Occipital lobe (tissue), 2 donors: ENCODE measurements around the gene FAM228B. TPM values are rescaled to one million over a fixed set of nuclear protein-coding genes. Genes with fewer than 3 reads are reported as not detected.
"Not testable (repeated sequence)": the region's sequence is repeated elsewhere in the genome, so short reads cannot be mapped to it uniquely, and the experiment has no call there.

Source experiments
- DNase-seq: peaks from one replicate; lab custom pipeline; 2025; lab: John Stamatoyannopoulos, UW
- total RNA-seq: library from RNA; depleted of rRNA; stranded (reverse); fragments of >200 nt; gene quantifications from one replicate; pipeline ENCODE4 v1.2.3, GENCODE V29; 2014

FAM228B gene
- 109 TPM for total RNA-seq

GRCh38 chr2:24123195-24123921 is at the start of gene FAM228B, which contains the start of gene PFN4:
TSS of gene FAM228B (plus strand) at chr2:24123469. CDS start at chr2:24124362, 893 bp downstream.
TSS of gene PFN4 (minus strand) at chr2:24123334. CDS start at chr2:24122535, 799 bp downstream.
- DNase-seq: peak; percentile 89

DNA sequence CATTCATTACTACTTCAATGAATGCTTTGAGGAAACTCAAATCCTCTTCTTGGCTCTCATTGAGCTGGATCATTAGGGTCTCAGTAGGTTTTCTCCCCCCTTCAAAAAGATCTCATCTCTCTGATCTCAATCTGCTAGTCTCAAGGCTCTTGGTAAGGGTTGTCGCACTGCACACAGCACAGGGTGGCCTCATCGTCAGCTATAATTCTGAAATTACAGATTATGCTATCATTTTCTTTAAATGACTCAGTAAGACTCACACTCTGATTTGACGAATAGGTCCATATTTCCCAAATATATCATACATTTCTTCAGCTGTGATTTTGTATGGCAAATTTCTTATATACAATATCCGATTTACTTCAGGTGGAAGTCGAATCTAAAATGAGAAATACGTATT is 49.5 kb upstream of the FAM228B start:
- DNase-seq: no peak

GRCh38 chr2:24075259-24075658 is 48.0 kb upstream of the FAM228B start:
- no peak for DNase-seq

DNA sequence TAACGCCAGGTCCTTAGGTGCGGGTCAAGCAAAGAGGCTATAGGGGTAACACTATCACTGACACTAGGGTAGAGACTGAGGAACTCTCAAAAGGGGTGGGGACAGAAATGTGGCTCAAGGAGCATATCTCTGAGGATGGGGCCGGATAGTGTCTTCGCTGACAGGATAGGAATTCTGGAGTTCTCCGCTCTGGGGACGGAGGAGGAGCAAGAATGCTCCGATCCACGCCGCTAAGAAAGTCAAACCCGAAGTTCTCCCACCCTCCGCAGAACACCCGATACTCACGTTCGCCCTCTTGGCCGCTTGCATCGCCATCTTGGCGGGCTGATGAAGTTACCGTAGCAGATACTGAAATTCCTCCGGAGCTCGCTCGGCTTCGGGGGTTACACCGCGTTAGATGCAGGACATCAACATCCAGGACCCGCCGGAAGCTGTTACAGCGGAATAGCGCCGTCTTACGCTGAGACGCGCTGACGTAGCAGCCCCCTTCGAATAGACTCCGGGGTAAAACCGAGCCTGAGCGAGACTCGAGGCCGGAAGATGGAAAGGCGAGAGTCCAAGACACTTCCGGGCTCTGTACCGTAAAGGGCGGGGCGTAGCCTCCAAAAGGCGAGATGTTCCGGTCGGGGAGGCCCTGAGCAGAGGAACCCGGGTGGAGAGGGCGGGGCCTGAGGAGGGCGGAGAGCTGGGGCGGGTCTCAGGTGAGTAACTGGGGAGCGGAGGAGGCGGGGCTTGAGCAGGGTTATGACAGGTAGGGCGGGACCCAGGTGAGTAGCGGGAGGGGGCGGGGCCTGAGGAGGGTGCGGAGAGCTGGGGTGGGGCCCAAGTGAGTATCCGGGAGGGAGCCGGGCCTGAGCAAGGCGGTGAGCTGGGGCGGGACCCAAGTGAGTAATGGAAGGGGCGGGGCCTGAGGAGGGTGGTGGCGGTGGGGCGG is 47.1 kb upstream of the FAM228B start, which contains the start of gene SF3B6:
Gene SF3B6 (minus strand): TSS at position 412 of the 934 bp plus-strand sequence. CDS start 97 bp downstream, at position 315.
- DNase-seq: peak; percentile 98

GRCh38 chr2:24076849-24077534 is 46.3 kb upstream of the FAM228B start:
- no peak for DNase-seq

DNA sequence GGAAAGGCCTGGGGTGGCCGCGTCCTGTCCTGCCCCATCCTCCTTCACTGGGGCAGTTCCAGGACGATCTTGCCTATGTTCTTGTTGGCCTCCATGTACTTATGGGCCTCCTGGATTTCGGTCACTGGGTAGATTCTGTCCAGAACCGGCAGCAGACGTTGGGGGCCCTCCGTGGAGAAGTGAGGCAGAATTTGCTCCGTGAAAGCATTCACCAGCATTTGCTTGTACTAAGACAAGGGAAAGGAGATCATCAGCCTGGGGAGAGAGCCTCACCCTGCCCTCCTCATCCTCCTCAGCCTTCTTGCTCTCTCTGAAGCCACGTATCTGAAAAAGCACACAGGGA is 45.8 kb upstream of the FAM228B start:
- DNase-seq: no peak

DNA sequence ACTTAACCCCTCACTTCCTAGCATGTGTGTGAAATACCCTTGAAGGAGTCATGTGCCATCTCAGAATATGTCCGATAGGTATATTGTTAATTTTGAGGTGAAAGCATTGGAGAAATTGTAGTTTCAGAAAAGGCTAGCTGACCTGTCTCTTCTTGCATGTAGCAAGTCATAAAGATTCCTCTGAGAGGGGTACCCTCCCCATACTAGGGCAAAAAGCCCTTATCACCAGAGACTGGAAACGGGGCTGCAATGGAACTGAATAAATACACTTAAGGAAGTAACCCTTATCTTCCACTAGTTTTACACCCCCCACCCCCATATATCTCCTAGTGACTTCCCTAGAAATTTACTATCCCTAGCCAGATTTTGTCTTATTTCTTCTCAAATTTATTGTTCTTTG is 45.4 kb upstream of the FAM228B start:
- DNase-seq: no peak

GRCh38 chr2:24080701-24081100 is 42.6 kb upstream of the FAM228B start:
- DNase-seq: no peak

GRCh38 chr2:24082787-24083566 is 40.3 kb upstream of the FAM228B start:
- DNase-seq: no peak

GRCh38 chr2:24083567-24084385 is 39.5 kb upstream of the FAM228B start:
- DNase-seq: no peak

- DNase-seq: peak; percentile 68
Observed at GRCh38 chr2:24084386-24085199, 38.7 kb upstream of the FAM228B start, which contains the start of gene TP53I3. TSS of gene TP53I3 (minus strand) at chr2:24084834. CDS start at chr2:24084326, 508 bp downstream.

- DNase-seq: no peak
Observed at GRCh38 chr2:24085200-24085489, 38.1 kb upstream of the FAM228B start.

- DNase-seq: no peak
Observed at GRCh38 chr2:24086241-24086640, 37.0 kb upstream of the FAM228B start.

GRCh38 chr2:24087032-24087431 is 36.2 kb upstream of the FAM228B start:
- DNase-seq: no peak

DNA sequence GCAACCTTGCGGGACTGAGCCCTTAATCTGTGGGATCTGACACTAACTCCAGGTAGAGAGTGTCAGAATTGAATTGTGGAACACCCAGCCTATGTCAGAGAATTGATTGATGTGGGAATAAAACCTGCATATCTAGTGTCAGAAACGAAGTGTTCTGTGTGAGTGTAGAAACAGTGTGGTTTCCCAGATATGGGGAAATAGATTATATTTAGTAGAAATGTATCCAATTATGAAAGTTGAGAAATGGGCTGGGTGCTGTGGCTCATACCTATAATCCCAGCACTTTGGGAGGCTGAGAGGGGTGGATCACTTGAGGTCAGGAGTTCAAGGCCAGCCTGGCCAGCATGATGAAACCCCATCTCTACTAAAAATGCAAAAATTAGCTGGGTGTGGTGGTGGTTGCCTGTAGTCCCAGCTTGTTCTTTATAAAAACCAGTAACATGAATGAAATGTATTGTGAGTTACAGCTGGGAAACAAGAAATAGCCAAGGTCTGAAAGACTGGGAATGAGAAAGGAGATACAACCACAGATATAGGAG is 34.4 kb upstream of the FAM228B start:
- no peak for DNase-seq

- DNase-seq: not testable (repeated sequence)
Observed at GRCh38 chr2:24093270-24093669, 30.0 kb upstream of the FAM228B start.

DNA sequence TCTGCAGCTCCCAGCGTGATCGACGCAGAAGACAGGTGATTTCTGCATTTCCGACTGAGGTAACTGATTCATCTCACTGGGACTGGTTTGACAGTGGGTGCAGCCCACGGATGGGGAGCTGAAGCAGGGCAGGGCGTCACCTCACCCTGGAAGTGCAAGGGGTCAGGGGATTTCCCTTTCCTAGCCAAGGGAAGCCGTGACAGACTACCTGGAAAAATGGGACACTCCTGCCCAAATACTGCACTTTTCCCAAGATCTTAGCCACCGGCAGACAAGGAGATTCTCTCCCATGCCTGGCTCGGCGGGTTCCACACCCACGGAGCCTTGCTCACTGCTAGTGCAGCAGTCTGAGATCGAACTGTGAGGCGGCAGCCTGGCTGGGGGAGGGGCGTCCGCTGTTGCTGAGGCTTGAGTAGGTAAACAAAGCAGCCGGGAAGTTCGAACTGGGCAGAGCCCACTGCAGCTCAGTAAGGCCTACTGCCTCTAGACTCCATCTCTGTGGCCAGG is 28.0 kb upstream of the FAM228B start:
- not testable (repeated sequence) for DNase-seq

DNA sequence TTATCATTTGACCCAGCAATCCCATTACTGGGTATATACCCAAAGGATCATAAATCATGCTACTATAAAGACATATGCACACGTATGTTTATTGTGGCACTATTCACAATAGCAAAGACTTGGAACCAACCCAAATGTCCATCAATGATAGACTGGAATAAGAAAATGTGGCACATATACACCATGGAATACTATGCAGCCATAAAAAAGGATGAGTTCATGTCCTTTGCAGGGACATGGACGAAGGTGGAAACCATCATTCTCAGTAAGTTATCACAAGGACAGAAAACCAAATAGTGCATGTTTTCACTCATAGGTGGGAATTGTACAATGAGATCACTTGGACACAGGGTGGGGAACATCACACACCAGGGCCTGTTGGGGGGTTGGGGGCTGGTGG is 22.5 kb upstream of the FAM228B start:
- not testable (repeated sequence) for DNase-seq

DNA sequence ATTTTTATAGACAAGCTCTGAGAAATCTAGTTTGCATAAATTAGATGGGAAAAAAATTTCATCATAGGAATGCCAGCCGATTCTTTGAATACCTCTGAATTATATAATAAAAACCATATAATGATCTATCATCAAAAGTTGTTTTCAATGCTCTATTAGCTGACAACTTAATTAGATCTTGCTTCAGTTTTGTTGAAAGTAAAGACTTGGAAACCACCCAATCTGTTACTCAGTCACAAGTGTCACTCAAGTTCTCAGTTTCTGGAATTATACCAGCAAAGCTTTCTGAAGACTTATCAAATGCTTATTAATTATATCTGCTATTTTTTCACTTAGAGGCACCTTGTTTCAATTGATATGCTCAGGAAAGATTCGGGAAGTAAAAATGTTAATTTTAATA is 21.3 kb upstream of the FAM228B start:
- DNase-seq: no peak
